ENCODE measurements around the gene OSBP2.

GRCh38 chr22:30822216-30823014, 127.7 kb downstream of the OSBP2 start:
- TF ChIP-seq CTCF (IDR thresholded peaks at IDR 0.05; ENCODE audit: low read depth, low read length, poor library complexity, severe bottlenecking), result no peak
- no peak for TF ChIP-seq EZH2phosphoT487 (IDR thresholded peaks at IDR 0.05; ENCODE audit: borderline replicate concordance, low read length)
